GM12878 (cell line): ENCODE measurements around the gene NKIRAS1. TPM values are rescaled to one million over a fixed set of nuclear protein-coding genes. Genes with fewer than 3 reads are reported as not detected.

ENCODE experiments used
- ATF7 ChIP-seq: fragments of 450-650 bp; IDR thresholded peaks from 2 replicates; pipeline ENCODE4 v1.6.1; 2016; ENCODE audit warnings: low read depth, mild to moderate bottlenecking
- BMI1 ChIP-seq: fragments of 450-650 bp; IDR thresholded peaks from 2 replicates; pipeline ENCODE4 v1.6.1; 2016; ENCODE audit warnings: mild to moderate bottlenecking, moderate library complexity, borderline replicate concordance
- CBX3 ChIP-seq: fragments of 200-600 bp; sonication (generic); IDR thresholded peaks from 2 replicates; pipeline ENCODE4 v1.6.1; 2016; ENCODE audit warnings: low read depth, borderline replicate concordance
- CEBPB ChIP-seq, 2 experiments: fragments of 150-350 bp in 1 of 2; IDR thresholded peaks; 2 replicates each; pipeline ENCODE4 v1.6.1; 2012 to 2014; ENCODE audit warnings: low read depth in 2 of 2, low read length in 2 of 2, borderline replicate concordance in 1 of 2, inconsistent platforms in 1 of 2
- CUX1 ChIP-seq: IDR thresholded peaks from 2 replicates; pipeline ENCODE4 v1.6.1; 2012; ENCODE audit warnings: improper control_type of control experiment, low read depth, low read length; ENCODE audit not compliant: insufficient replicate concordance
- ESRRA ChIP-seq: IDR thresholded peaks from 2 replicates; pipeline ENCODE4 v1.6.1; 2012; ENCODE audit warnings: mild to moderate bottlenecking, low read length, improper control_type of control experiment
- FOXK2 ChIP-seq: fragments of 450-650 bp; IDR thresholded peaks from 2 replicates; pipeline ENCODE4 v1.6.1; 2017; ENCODE audit warnings: mild to moderate bottlenecking, moderate library complexity
- HDAC2 ChIP-seq: fragments of 200-600 bp; sonication (generic); IDR thresholded peaks from 2 replicates; pipeline ENCODE4 v1.6.1; 2017
- HDAC6 ChIP-seq: fragments of 200-600 bp; sonication (generic); IDR thresholded peaks from one replicate; pipeline ENCODE4 v1.8.0; 2017; ENCODE audit warnings: antibody characterized with exemption; ENCODE audit not compliant: unreplicated experiment
- IKZF2 ChIP-seq, 2 experiments: fragments of 450-650 bp; IDR thresholded peaks; 2 replicates each; pipeline ENCODE4 v1.6.1; 2017; ENCODE audit warnings: mild to moderate bottlenecking in 2 of 2, moderate library complexity in 2 of 2
- NR2C1 ChIP-seq: fragments of 450-650 bp; IDR thresholded peaks from 2 replicates; pipeline ENCODE4 v1.6.1; 2017; ENCODE audit warnings: antibody characterized with exemption, mild to moderate bottlenecking, moderate library complexity
- NR2C2 ChIP-seq: IDR thresholded peaks from 2 replicates; pipeline ENCODE4 v1.6.1; 2011; ENCODE audit warnings: borderline replicate concordance, low read depth; ENCODE audit not compliant: control insufficient read depth, insufficient read length
- RAD51 ChIP-seq: fragments of 450-650 bp; IDR thresholded peaks from 2 replicates; pipeline ENCODE4 v1.6.1; 2016; ENCODE audit warnings: moderate library complexity, mild to moderate bottlenecking, inconsistent platforms
- RBBP5 ChIP-seq: fragments of 200-600 bp; sonication (generic); conservative IDR thresholded peaks from 2 replicates; pipeline ENCODE4 v1.6.1; 2016
- SKIL ChIP-seq: fragments of 450-650 bp; IDR thresholded peaks from 2 replicates; pipeline ENCODE4 v1.6.1; 2017; ENCODE audit warnings: mild to moderate bottlenecking, low read depth, inconsistent platforms; ENCODE audit not compliant: poor library complexity, severe bottlenecking
- SMAD1 ChIP-seq: fragments of 450-650 bp; IDR thresholded peaks from 2 replicates; pipeline ENCODE4 v1.6.1; 2018; ENCODE audit warnings: mild to moderate bottlenecking, low read depth; ENCODE audit not compliant: partially characterized antibody
- TARDBP ChIP-seq: IDR thresholded peaks from 2 replicates; pipeline ENCODE4 v1.6.1; 2016; ENCODE audit warnings: borderline replicate concordance
- TCF7 ChIP-seq: IDR thresholded peaks from 2 replicates; pipeline ENCODE4 v1.6.1; 2014; ENCODE audit warnings: antibody characterized with exemption, borderline replicate concordance
- ZNF622 ChIP-seq: fragments of 450-650 bp; IDR thresholded peaks from 2 replicates; pipeline ENCODE4 v1.6.1; 2017; ENCODE audit warnings: mild to moderate bottlenecking, inconsistent platforms
- polyA plus RNA-seq, 11 experiments: library from polyadenylated mRNA; depleted of rRNA in 4 of 11; unstranded in 6 of 11; stranded (reverse) in 5 of 11; fragments of >200 nt; fragmentation: Nextera tagmentation in 4 of 11; fragmentation: Illumina TruSeq in 1 of 11; extraction: Ambion mirVana in 4 of 11; extraction: Trizol in 1 of 11; gene quantifications; 1 replicate in 1 of 11; 2 replicates in 10 of 11; pipeline versions ENCODE4 v1.2.1 to v1.2.3, GENCODE V29; 2011 to 2016; ENCODE audit warnings: inconsistent platforms in 2 of 11, missing spikeins in 2 of 11, low read depth in 1 of 11
- total RNA-seq, 4 experiments: library from RNA; depleted of rRNA in 3 of 4; stranded (reverse); fragments of >200 nt in 3 of 4; fragmentation: Illumina TruSeq in 1 of 4; extraction: Trizol in 1 of 4; gene quantifications; 2 replicates each; pipeline versions ENCODE4 v1.2.1 to v1.2.3, GENCODE V29; 2013 to 2021

NKIRAS1 gene
- total and polyA plus RNA-seq, 10 of the 15 experiments (the other 5 are each of a cell fraction or from before 2014, with no cell fraction given) = 7.1 to 17.9 (median 10.9) TPM

GRCh38 chr3:23945913-23946687 is 29.3 kb upstream of the NKIRAS1 start (continued):
- no peak for TF ChIP-seq CUX1
- no peak for TF ChIP-seq BMI1
- no peak for TF ChIP-seq ATF7
- no peak for TF ChIP-seq RBBP5
- no peak for TF ChIP-seq CBX3
- no peak for TF ChIP-seq HDAC6
- no peak for TF ChIP-seq SMAD1
- TF ChIP-seq SKIL = no peak
- no peak for TF ChIP-seq ZNF622
- no peak for TF ChIP-seq CEBPB (IDR thresholded peaks at IDR 0.05; ENCODE audit: borderline replicate concordance in 1 of 2, low read depth in 2 of 2, low read length in 2 of 2)
- no peak for TF ChIP-seq NR2C2
- peak; percentile 43 for TF ChIP-seq RAD51
- peak; percentile 47; the same call in 1 of the 2 replicates for TF ChIP-seq NR2C1
- no peak for TF ChIP-seq FOXK2
- no peak for TF ChIP-seq TCF7
- peak; percentile 43; the same call in 1 of the 2 replicates for TF ChIP-seq TARDBP
- TF ChIP-seq IKZF2 (IDR thresholded peaks at IDR 0.05) = peak; percentile 85 to 88
- TF ChIP-seq ESRRA = no peak
- TF ChIP-seq HDAC2 = no peak
